HG03108 (cell line): ENCODE results near the gene RCE1.

Experiments used
- ATAC-seq: cut with Tn5 transposase; IDR thresholded peaks from one replicate; pipeline ENCODE4 v1.9.1; 2021; ENCODE audit warnings: moderate library complexity; ENCODE audit not compliant: unreplicated experiment

The RCE1 gene

DNA sequence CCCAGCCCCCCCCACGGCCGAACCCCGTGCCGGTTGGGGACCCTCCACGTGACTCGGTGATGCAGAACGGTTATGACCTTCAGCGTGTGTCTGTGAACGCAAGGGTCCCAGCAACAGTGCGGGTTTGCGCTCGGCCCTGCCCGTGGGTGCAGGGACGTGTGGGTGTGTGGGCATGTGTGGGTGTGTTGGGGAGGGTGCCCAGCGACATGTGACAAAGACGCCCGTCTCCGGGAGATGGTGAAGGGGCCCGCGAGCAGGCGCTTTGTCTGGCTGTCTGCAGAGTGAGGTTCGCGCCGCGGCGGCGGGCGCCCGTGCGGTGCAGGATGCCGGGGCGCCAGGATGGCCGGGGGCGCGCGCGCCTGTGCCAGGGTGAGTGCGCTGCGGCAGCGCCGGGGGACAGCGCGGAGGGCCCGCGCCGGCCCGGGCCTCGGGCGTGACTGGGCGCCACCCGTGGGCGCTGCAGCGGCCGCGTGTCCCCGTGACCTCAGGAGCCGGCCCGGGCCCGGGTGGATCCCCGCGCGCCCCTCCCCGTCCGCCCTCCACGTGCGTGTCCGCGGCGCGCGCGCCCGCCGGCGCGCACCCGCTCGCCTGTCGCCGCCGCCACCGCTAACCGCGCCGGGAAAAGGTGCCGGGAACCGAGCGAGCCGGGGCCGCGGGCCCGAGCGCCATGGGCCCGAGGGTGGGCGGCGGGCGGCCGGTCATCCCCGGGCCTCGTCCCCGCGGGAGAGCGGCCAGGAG, 13.4 kb downstream of the RCE1 start, which contains the start of gene LRFN4:
LRFN4 (plus strand) TSS at position 569 of the 738 bp plus-strand sequence. CDS start 681 bp downstream, outside the sequence.
- peak; percentile 26 for ATAC-seq

DNA sequence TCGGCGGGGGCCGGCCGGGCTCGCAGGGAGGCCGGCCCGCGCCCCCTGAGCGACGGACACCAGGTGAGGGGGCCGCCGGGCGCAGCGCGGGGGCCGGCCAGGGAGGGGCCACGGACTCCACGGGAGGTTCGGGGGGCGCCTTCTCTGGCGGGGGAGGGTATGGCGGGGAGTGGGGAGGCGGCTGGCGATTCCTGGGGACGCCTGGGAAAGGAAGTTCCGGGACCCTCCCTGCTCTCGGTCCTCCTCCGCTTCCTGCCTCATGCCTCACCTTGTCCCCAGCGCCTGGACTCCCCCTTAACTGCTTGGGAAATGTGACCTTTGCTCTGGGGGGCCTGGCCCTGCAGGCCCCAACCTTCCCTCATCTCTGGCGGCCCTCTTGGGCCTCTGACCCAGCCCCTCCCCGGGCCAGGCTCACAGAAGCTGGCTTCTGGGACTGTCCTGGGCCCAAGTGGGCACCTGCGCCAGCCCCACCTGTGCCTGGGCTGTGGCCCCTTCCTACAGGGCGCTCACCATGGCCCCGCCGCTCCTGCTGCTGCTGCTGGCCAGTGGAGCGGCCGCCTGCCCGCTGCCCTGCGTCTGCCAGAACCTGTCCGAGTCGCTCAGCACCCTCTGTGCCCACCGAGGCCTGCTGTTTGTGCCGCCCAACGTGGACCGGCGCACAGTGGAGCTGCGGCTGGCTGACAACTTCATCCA, 14.1 kb downstream of the RCE1 start:
- no peak for ATAC-seq

DNA sequence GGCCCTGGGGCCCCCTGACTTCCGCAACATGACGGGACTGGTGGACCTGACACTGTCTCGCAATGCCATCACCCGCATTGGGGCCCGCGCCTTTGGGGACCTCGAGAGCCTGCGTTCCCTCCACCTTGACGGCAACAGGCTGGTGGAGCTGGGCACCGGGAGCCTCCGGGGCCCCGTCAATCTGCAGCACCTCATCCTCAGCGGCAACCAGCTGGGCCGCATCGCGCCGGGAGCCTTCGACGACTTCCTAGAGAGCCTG, 14.6 kb downstream of the RCE1 start:
- no peak for ATAC-seq

DNA sequence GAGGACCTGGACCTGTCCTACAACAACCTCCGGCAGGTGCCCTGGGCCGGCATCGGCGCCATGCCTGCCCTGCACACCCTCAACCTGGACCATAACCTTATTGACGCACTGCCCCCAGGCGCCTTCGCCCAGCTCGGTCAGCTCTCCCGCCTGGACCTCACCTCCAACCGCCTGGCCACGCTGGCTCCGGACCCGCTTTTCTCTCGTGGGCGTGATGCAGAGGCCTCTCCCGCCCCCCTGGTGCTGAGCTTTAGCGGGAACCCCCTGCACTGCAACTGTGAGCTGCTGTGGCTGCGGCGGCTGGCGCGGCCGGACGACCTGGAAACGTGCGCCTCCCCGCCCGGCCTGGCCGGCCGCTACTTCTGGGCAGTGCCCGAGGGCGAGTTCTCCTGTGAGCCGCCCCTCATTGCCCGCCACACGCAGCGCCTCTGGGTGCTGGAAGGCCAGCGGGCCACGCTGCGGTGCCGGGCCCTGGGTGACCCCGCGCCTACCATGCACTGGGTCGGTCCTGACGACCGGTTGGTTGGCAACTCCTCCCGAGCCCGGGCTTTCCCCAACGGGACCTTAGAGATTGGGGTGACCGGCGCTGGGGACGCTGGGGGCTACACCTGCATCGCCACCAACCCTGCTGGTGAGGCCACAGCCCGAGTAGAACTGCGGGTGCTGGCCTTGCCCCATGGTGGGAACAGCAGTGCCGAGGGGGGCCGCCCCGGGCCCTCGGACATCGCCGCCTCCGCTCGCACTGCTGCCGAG, 15.1 kb downstream of the RCE1 start:
- no peak for ATAC-seq

DNA sequence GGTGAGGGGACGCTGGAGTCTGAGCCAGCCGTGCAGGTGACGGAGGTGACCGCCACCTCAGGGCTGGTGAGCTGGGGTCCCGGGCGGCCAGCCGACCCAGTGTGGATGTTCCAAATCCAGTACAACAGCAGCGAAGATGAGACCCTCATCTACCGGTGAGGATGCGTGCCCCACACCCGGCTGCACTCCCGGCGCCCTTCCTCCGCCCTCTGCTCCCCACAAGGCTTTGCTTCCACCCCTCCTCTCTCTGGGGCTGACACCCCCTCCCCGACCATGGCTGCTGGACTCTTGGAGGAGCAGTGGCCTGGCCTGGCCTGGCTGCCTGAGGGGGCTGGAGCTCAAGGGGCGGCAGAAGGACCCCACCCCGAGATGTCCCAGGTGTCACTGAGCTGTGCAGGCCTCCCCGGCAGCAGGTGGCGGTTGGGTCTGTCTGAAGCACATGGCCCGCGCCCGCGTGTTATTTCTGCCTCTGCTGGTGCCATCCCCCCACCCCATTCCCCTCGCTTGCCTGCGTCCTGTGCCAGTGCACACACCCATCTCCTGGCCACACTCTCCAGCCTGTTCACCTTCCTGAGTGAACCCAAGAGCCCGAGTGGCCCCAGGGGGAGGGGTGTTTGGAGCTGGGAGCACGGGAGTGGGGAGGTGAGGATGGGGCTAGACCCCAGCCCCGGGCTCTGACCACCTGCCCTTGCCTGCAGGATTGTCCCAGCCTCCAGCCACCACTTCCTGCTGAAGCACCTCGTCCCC, 15.9 kb downstream of the RCE1 start:
- ATAC-seq: no peak

DNA sequence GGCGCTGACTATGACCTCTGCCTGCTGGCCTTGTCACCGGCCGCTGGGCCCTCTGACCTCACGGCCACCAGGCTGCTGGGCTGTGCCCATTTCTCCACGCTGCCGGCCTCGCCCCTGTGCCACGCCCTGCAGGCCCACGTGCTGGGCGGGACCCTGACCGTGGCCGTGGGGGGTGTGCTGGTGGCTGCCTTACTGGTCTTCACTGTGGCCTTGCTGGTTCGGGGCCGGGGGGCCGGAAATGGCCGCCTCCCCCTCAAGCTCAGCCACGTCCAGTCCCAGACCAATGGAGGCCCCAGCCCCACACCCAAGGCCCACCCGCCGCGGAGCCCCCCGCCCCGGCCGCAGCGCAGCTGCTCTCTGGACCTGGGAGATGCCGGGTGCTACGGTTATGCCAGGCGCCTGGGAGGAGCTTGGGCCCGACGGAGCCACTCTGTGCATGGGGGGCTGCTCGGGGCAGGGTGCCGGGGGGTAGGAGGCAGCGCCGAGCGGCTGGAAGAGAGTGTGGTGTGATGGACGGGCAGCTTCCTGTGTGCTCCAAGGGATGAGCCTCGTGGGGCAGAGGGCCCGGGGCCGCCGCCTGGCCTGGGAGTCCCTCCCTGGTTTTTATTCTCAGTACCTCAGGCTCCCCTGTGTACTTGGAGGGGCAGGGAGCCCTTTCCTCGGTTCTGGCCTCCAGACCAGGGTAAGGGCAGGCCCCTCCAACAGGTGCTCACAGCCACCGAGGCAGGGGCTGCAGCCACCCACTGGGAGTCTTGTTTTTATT, 16.6 kb downstream of the RCE1 start:
- no peak for ATAC-seq

DNA sequence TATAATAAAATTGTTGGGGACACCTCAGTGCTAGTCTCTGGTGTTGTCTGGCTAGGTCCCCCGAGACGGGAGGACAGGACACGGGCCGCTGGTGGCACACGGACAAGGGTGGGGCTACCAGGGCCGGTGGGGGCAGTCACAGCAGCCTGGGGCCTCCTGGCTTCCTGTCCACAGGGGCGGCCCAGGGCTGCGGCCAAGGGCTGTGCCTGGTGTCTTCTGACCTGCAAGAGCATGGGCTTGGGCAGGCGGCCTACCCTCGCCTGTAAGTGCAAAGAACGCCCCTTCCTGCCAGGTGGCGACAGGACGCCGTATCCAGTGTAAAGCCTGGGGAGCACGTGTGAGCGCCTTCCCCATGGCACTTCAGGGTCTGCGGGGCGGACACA, 17.2 kb downstream of the RCE1 start:
- no peak for ATAC-seq

DNA sequence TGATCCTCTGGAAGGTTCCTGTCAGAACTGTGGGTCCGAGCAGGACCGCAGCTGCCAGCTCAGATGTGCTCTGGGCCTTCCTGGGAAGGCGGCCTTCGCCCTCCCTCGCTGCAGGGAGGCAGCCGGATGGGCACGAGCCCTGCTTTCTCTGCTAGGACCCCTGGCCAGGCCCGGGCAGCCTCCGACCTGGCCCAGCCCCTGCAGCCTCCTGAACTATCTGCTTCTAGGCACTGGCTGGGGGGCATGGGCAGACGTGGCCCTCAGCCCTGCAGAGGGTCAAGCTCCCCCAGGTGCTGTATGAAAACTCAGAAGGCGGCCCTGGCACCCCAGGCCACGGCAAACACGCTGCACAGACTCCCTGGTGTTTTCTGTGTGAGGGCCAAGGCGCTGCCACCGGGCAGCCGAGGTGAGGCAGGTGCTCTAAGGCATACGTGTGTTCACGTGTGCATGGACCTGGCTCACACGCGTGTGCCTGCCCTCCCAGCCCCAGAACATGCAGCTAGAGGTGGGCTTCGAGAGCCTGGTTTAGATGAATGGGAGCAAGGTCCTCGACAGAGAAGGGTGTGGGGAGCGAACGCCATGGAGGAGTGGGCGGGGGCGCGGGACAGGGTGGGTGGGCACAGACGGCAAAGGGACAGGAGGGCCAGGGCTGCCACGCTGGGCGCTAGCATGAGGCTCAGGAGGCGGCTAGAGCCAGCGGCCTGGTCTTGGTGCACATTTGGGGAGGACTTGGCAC, 18.0 kb downstream of the RCE1 start:
- ATAC-seq: no peak

DNA sequence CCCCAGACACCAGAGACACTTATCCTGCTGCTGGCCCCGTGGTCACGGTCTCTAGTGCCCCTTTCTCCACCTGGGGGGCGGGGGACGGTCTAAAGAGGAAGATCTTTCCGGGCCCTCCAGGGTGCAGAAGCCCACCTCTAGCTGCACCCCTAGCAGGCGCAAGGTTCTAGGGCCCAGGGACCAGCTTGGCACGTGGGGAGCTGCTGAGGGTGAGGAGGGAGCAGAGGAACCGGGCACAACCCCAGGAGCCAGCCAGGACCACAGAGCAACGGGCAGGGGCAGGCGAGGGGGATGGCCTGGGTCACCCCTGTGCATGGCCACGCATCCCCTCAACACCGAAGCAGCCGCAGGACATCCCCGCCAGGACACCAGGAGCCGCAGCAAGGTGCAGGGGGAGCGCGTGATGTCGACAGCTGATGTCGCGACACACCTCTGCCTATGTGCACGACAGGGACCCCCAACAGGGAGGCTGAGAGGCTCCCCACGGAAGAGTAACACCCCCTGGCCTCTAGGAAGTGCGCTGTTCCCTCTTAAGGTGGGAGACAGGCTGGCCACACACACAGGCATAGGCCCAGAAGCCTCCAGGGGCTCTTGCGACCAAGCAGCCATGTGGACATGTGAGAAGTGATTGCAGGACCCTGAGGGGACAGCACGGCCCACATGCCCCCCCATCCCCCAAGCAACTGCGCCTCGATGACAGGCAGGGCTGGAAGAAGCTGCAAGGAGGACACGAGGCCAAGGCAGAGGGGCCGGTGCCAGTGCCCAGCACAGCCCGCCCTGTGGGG, 18.7 kb downstream of the RCE1 start:
- ATAC-seq: no peak

DNA sequence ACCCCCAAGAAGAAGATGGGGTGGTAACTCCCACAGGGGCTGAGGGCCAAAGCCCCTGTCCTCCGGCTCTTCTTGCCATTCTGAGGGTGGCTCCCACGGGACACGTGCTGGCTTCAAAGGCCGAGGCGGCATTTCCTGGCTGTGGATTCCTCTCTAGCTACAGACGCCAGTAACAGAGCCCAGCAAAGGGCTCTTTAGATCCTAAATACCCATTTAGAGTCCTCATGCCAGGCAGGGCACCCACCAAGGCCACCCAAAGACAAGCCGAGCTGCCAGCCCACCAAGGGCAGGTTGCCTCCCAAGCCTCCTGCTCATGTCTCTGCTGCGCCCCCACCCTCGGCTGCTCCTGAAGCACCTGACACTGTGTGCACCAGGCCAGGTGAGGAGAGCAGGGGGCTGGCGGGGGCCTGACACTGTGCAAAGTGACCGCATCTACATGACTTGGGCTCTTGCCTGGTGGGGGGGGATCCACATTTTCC, 19.4 kb downstream of the RCE1 start:
- no peak for ATAC-seq

DNA sequence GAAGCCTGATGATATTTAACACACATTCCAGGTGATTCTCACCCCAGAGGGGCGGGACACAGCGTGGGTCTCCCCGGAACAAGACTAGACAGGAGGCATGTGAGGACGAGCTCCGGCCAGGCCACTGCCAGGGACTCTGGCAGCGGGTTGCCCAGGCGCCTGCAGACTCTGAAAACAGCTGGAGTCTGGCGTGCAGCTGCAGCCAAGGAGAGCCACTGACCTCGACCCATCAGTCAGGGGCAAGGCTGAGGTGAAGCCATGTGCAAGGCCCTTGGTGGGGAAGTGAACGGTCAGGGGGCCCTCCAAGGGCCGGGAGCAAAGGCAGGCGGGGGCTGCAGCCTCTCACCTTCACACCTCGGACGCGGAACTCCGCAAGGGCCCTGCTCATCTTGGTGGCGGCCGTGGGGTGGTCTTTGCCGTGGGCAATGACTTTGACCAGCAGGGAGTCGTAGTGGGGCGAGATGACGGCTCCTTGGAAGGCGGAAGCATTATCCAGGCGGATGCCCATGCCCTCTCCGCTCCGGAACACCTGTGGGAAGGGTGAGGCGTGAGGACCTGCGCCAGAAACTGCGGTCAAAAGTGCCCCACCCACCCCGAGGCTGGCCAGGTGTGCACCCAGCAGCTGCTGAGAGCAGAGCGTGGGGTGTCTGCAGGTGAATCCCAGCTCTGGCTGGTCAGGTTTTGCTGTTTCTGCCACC, 20.3 kb downstream of the RCE1 start:
- no peak for ATAC-seq

DNA sequence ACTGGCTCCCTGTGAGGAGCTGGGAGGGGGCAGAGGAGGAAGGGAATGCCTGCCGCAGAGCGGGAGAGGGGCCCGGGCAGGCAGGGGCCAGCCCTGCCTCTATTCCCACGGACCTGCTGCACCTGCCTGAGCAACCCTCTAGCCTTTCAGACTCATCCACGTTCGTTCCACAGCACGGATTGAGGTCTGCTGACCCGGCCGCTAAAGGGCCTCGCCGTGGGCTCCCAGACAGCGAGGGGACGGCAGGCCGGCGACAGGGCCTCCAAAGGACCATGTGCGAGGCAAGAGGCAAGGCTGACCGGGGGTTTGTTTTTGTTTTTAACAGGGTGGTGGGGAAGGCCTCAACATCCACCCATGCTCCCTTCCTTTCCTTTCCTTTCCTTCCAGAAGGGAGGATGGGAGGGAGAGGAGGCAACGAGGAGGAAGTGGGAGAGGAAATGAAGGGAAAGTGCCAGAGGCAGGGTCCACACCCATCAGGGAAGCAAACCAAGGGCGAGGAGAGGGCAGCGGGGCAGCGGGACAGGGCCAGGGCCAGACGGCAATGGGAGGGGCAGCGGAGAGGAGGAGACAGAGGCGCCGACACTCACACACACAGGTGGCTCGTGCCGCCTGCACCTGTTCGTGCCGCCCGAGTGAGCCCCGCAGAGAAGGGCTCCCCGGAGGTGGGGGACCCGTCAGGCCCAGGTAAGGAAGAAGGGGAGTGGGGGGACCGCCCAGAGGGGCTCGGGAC, 21.1 kb downstream of the RCE1 start:
- ATAC-seq: no peak

DNA sequence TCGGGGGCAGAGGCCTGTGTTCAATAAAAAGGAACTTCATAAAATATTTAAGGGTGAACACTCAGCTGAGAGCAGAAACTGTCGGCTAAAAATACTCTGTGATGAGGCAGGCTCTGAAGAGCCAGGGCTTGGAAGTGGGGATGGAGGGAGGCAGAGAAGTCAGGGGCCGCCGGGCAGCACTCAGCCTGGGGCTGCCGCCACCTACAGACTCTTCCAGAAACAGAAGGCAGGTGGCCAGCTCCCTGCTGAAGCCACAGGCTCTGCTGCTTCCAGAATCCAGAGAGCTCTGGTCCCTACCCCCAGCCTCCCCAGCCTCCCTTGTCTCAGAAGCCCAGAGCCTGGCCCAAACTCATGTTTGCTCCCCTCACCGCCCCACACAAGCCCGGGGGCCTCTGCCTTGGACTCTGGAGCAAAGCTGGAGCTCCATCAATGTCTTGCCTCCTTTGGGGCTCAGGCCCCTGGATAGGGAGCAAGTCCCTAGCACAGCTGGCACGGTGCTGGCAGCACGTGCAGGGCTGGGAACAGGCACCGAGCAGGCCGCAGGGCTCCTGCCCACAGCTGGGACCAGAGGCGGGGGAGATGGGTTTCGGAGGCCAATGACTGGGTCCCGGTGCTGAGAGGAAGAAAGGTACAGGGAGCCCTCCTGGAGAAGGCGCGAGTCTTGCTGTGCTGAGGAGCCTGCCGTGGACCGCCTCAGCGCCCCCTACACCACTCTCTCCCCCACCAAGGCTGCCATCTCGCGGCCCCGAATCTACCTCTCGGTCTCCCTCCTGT, 21.9 kb downstream of the RCE1 start:
- no peak for ATAC-seq

DNA sequence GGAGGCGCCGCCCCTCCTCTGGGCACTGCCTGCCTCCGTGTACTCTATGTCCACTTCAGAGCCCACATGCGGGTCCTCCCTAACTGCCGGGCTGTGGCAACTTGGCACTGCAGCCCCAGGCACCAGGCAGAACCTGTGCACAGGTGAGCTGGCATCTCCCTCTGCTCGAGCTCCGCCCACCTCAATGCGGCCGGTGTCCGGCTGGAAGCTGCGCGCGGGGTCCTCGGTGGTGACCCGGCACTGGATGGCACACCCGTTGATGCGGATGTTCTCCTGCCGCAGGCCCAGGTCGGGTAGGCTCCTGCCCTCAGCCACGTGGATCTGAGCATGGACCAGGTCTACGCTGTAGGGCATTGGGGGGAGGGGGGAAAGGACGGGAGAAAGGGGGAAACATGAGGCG, 22.8 kb downstream of the RCE1 start:
- no peak for ATAC-seq

DNA sequence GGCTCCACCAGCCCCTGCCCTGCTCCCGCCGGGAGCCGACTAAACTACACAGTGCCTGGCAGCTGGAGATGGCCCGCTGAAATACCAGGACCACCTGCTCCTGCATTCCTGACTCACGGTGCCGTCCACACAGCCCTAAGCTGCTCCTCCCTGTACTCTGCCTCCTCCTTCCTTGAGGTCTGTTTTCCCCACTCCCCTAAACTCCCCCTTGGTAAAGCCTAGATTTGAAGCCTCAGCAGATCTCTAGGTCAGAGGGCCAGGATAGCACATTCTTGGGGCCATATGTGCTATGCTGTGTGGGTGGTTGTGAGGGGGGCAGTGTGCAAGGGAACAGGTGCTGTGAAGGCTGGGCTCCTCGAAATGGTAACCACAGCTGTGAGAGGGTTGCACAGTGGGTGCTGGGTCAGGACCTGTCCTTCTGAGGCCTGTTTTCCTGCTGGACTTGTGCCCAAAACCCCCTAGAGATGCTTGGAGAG, 23.3 kb downstream of the RCE1 start:
- ATAC-seq: no peak

DNA sequence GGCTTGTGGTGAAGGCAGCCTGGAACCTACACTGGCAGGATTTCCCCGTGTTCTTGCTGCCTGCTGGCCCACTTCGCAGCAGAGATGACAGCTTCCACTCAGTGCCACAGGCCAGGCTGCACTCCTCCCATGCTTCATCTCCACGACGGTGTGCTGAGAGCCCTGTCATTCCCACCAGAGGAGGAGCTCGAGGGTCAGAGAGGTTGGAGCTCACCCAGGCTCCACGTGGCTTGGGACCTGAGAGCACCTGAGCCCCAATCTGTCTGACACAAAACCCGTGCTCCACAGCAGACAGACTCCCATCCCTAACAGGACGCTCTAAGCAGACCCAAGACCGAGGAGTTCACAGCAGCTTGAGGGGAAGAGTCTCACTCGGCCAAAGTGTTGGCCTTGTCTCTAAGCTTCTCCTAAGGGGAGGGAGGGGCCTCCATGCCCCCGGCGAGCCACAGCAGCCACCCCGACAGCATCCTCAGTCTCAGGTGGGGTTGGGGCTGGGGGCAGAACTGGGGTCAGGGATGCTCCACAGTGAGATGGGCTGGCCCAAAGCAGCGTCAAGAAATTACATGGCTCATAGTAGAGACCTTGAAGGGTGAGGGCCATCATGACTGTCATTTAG, 24.3 kb downstream of the RCE1 start:
- ATAC-seq: no peak
